Muscle layer of colon (tissue), 2 donors: ENCODE results near the gene RUNX1.
"Not testable (repeated sequence)": the region's sequence is repeated elsewhere in the genome, so short reads cannot be mapped to it uniquely, and the experiment has no call there.

Experiments
- H3K27ac ChIP-seq: one replicate; pipeline ENCODE4 v1.7.0; 2013; ENCODE audit warnings: low read depth, mild to moderate bottlenecking, low read length, moderate library complexity
- H3K27me3 ChIP-seq, 2 donors: one replicate each; pipeline ENCODE4 v1.7.0; 2013; ENCODE audit warnings: low read length in 2 of 2, mild to moderate bottlenecking in 2 of 2; ENCODE audit not compliant: insufficient read depth in 2 of 2, control insufficient read depth in 1 of 2
- H3K36me3 ChIP-seq: one replicate; pipeline ENCODE4 v1.7.0; 2013; ENCODE audit warnings: mild to moderate bottlenecking, low read length; ENCODE audit not compliant: insufficient read depth
- H3K4me1 ChIP-seq: one replicate; pipeline ENCODE4 v1.7.0; 2013; ENCODE audit warnings: mild to moderate bottlenecking, low read length; ENCODE audit not compliant: insufficient read depth
- H3K4me3 ChIP-seq, 2 donors: one replicate each; pipeline ENCODE4 v1.7.0; 2013; ENCODE audit warnings: low read length in 2 of 2, low read depth in 1 of 2, mild to moderate bottlenecking in 1 of 2, moderate library complexity in 1 of 2
- H3K9ac ChIP-seq: one replicate; pipeline ENCODE4 v1.7.0; 2013; ENCODE audit warnings: low read length
- H3K9me3 ChIP-seq: one replicate; pipeline ENCODE4 v1.7.0; 2013; ENCODE audit warnings: mild to moderate bottlenecking, low read length
- donor health status: abdominal sarcoma.
- donor health status: Adenocarcinoma of cecum.

Gene RUNX1

DNA sequence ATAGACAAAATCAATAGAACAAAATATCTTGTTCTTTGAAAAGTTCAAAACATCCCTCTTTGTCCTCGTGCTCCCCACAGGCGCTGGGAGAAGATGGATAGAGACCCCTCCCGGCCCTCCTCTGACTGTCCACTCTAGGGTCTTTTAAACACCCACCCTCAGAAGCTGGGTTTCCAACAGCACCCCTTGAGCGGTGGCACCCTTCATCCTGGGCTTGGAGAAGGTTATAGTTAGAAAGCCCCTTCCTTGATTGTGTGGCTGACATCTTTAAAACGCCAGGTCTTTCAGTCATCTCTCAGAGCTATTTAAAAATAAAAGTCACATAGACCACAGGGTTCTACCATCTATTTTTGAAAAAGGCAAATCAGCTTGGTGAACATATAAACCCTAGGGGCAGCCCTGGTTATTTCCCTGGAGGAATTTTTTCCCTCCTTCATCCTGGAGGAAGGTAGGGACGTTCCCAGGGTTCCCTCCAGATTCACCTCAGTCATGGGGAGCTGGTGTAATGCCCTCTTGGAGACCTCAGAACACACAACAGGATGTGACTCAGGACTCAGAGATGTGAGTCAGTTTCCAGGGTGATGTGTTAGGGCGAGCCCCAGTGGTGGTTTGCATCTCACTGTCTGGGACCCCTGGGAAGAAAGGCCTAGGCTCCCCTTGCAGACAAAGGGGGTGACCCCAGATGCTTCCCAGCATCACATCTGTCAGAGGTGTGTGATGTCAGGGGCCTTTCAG lies 241.8 kb downstream of the RUNX1 start:
- no peaks in the 10 kb centered on the region for H3K9me3 ChIP-seq
- H3K9ac ChIP-seq = no peak overlapping the region
- H3K36me3 ChIP-seq = no peaks in the 10 kb centered on the region
- H3K4me3 ChIP-seq = no peak overlapping the region
- H3K4me1 ChIP-seq = peaks cover 13% of the 10 kb centered on the region
- no peaks in the 10 kb centered on the region for H3K27me3 ChIP-seq
- no peak overlapping the region for H3K27ac ChIP-seq

DNA sequence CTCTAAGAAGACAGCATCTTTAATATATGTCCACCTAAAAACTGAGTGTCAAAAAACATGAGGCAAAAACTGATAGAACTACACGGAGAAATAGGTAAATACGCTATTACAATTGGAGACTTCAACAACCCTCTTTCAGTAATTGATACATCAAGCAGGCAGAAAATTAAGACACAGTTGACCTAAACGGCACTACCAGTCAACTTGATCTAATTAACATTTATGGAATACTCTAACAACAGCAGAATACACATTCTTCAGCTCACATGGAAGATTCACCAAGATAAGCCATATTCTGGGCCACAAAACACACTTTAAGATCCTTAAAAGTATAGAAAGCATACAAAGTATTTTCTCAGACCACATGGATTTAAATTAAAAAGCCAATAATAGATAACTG lies 242.7 kb downstream of the RUNX1 start:
- H3K27me3 ChIP-seq = no peaks in the 10 kb centered on the region
- peaks cover 13% of the 10 kb centered on the region for H3K4me1 ChIP-seq
- no peak overlapping the region for H3K27ac ChIP-seq
- H3K9me3 ChIP-seq = no peaks in the 10 kb centered on the region
- H3K4me3 ChIP-seq = no peak overlapping the region
- no peaks in the 10 kb centered on the region for H3K36me3 ChIP-seq
- no peak overlapping the region for H3K9ac ChIP-seq

DNA sequence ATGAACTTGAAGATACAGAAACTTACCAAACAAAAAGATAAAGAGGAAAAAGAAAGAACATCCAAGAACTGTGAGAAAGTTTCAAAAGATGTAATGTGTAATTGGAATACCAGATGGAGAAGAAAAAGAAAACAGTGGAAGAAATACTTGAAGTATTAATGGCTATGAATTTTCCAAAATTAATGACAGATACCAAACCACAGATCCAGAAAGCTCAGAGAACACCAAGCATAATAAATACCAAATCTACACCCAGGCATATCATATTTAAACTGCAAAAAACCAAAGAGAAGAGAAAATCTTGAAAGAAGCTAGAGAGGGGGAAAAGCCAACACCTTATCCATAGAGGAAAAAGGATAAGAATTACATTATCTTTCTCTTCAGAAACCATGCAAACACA lies 243.9 kb downstream of the RUNX1 start:
- Histone ChIP-seq H3K36me3 (no peaks in the 10 kb centered on the region), H3K27me3 (no peaks in the 10 kb centered on the region), H3K4me1 (peaks cover 13% of the 10 kb centered on the region), H3K27ac (no peak overlapping the region), H3K9ac (no peak overlapping the region), H3K9me3 (no peaks in the 10 kb centered on the region), H3K4me3 (no peak overlapping the region)

DNA sequence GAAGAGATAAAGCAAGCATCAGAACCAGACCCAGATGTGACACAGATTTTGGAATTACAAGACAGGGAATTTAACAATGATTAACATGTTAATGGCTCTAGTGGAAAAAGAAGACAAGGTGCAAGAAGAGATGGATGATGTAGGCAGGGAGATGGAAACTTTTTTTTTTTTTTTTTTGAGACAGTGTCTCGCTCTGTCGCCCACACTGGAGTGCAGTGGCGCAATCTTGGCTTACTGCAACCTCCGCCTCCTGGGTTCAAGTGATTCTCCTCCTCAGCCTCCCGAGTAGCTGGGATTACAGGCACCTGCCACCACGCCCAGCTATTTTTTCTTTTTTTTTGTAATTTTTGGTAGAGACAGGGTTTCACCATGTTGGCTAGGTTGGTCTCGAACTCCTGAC lies 244.5 kb downstream of the RUNX1 start:
- H3K9ac ChIP-seq, H3K36me3 ChIP-seq, H3K27ac ChIP-seq, H3K27me3 ChIP-seq, H3K9me3 ChIP-seq, H3K4me3 ChIP-seq: not testable (repeated sequence)
- H3K4me1 ChIP-seq = peaks cover 13% of the 10 kb centered on the region

DNA sequence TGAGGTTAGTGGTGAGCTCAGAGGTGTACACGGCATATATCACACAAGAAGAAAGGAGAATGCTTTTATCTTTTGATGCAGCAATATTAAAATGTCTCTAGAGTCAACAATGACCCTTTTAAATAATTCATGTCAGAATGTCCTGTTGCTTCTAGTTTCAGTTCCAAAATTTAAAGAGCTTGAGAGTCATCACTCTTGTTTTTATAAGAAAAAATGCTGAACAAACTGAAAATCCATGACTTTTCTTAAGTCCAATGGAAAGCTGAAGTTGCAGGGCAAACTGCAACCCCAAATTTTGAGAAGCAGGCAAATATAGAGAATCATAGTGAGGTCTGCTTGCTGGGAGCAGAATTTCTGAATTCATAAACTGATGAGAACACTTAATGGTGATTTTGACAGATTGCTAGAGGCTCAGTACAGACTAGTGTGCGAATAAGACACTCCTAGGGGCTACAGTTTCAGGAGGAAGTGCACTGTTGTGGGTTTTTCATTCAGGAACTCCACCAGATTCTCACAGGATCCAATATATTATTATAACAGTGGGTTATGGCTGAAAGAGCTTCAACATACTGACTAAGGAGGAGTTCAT lies 245.2 kb downstream of the RUNX1 start:
- Histone ChIP-seq H3K9me3 (no peaks in the 10 kb centered on the region), H3K4me1 (peaks cover 12% of the 10 kb centered on the region), H3K9ac (no peak overlapping the region), H3K36me3 (no peaks in the 10 kb centered on the region), H3K27ac (no peak overlapping the region), H3K27me3 (no peaks in the 10 kb centered on the region), H3K4me3 (no peak overlapping the region)

DNA sequence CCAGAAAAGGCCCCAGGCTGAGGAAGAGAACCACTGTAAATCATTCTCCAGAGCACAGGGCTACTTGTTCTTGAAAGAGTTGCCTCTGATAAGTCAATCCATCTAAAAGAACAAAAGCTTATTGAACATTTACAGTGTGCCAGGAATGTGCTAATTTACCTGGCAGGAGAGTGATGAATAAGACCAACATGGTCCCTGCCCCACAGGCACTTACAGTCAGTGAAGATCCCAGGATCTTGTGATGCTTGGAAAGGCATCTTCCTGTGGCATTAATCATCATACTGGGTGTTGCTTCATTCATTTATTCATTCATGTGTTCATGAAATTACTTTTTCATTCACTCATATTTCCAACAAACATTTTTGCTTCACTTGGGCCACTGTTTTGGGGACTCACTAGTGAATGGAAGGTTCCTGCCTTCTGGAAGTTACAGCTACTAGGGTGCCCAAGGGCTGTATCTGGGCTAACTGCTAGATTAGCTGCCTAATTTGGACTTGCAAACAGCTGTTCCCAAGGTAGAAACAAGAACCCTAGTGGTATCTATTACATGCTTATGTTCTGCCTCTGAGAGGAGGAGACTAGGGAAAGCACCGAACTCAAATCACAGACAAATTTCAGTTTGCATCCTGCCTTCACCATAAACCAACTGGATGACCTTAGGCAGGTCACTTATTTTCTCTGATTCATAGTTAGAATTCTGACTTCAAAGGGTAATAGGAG lies 246.8 kb downstream of the RUNX1 start:
- no peak overlapping the region for H3K9ac ChIP-seq
- no peaks in the 10 kb centered on the region for H3K4me1 ChIP-seq
- H3K27me3 ChIP-seq = no peaks in the 10 kb centered on the region
- no peaks in the 10 kb centered on the region for H3K9me3 ChIP-seq
- no peaks in the 10 kb centered on the region for H3K36me3 ChIP-seq
- H3K4me3 ChIP-seq = no peak overlapping the region
- H3K27ac ChIP-seq = no peak overlapping the region

DNA sequence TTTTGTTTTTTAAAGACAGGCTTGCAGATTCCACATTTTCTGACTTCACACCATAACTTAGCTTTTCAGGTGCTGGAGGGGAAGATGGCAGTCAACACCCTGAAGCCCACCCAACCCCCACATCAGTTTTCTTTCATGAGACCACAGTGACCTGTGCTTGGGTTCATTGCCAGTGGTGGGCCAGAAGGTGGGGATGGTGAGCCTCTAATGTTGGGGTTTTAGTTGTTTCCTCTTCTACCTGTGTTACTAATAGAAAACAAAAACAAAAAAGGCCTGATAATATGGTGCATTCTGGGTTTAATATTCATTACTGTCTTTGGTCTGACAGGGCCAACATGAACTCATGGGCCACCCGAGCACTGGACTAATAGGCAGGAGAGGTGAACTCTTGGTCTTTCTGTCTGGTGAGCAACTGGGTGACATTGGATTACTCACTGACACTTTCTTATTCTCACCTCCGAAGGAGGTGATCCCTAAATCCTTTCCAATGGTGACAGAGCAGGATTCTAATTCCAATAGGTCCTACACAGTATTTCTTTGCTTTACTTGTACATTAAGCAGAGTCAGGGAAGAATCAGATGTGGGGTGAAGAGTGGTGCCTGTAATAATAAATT lies 247.5 kb downstream of the RUNX1 start:
- Histone ChIP-seq H3K9me3 (no peaks in the 10 kb centered on the region), H3K27ac (no peak overlapping the region), H3K9ac (no peak overlapping the region), H3K4me3 (no peak overlapping the region), H3K36me3 (no peaks in the 10 kb centered on the region), H3K27me3 (no peaks in the 10 kb centered on the region), H3K4me1 (peaks cover 7% of the 10 kb centered on the region)

DNA sequence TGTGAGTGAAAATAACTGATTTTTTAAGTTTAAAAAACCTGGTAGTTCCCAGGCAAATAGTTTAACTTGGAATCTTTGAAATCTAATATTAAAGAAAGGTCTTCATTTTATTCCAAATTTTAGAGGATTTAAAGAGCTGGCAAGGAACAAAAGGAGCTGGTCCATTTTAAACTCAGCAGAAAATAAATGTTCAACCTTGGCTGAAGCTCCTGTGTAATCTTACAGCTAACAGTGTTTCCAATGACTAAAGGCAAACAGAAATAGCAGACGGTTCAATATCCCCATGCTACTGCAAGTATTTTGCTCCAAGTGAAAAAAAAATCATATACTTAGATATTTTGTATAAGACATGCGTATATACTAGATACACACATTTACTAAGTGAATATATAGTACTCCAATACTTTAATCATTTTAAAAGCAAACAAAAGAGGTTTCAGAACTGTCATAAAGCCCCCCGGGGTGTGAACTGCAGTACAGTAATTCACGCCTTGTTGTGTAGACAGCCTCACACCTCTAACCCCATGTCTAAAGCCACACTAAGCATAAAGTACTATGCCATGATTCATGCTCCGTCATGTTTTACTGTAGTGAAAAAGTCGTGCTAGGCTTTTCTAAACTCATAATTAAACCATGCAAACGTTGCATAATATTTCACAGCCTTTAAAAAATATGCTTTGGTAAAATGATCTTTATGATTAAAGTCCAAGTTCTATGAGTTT lies 248.1 kb downstream of the RUNX1 start:
- H3K36me3 ChIP-seq = no peaks in the 10 kb centered on the region
- H3K4me3 ChIP-seq = no peak overlapping the region
- no peaks in the 10 kb centered on the region for H3K27me3 ChIP-seq
- H3K9ac ChIP-seq = no peak overlapping the region
- no peaks in the 10 kb centered on the region for H3K9me3 ChIP-seq
- H3K27ac ChIP-seq = no peak overlapping the region
- peaks cover 14% of the 10 kb centered on the region for H3K4me1 ChIP-seq

DNA sequence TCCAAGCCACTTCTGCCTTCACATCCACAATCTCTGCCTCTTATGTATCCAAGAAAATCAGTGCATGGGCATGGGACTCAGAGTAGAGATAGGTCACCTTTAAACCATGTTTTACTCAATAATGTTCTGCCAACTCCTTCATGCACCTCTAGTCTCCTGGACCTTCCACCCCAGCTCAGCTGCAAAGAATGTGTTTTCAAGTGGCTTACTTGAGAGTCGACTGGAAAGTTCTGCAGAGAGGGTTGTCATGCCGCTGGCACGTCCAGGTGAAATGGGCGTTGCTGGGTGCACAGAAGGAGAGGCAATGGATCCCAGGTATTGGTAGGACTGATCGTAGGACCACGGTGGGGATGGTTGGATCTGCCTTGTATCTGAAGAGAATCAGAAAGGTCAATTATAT lies 250.0 kb downstream of the RUNX1 start:
- Histone ChIP-seq H3K9me3 (no peaks in the 10 kb centered on the region), H3K27me3 (no peaks in the 10 kb centered on the region), H3K36me3 (no peaks in the 10 kb centered on the region), H3K27ac (no peak overlapping the region), H3K4me3 (no peak overlapping the region), H3K4me1 (peaks cover 30% of the 10 kb centered on the region), H3K9ac (no peak overlapping the region)

DNA sequence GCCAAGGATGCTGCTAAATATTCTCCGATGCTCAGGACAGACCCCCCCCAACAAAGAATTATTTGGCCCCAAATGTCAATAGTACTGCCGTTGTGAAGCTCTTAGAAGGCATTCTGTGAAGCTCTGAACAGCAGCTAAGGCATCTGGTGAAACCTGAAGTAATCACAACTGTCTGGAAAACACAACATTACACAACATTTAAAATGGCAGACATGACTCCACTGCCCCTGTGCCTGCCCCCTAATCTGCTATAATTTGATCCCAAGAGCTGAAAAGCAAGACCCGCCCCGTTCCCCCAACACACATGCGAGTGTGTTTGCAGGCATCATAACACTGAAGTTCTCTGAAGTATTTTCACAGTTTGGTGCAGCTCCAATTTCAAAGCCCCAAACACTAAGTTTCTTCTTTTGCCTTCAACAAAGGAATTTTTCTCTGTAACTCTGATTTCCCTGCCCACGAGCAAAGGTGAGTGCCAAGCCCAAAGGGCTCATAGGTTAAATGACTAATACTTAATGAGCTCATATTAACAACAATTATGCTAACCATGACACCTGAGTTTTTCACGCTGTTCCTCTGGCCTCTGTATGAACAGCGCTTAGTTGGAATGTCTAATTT lies 251.1 kb downstream of the RUNX1 start:
- Histone ChIP-seq H3K4me3 (no peak overlapping the region), H3K4me1 (peaks cover 30% of the 10 kb centered on the region), H3K9me3 (no peaks in the 10 kb centered on the region), H3K27me3 (no peaks in the 10 kb centered on the region), H3K9ac (no peak overlapping the region), H3K36me3 (no peaks in the 10 kb centered on the region), H3K27ac (no peak overlapping the region)

DNA sequence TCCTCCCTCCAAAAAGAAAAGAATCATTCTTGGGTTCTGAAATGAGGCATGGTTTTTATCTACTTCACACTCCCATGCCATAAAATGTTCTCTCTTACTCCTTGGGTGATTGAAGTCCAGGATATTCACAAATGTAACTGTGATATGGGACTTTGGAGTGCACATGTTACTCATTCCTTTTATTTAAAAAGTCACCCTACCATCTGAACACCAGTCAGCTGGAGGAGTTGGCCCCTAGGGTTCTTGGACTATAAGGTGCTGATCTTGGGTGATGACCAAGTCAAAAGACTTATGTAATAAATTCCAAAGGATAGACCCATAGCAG lies 251.9 kb downstream of the RUNX1 start:
- Histone ChIP-seq H3K4me3 (no peak overlapping the region), H3K9ac (no peak overlapping the region), H3K36me3 (no peaks in the 10 kb centered on the region), H3K27me3 (no peaks in the 10 kb centered on the region), H3K27ac (no peak overlapping the region), H3K4me1 (peaks cover 30% of the 10 kb centered on the region), H3K9me3 (no peaks in the 10 kb centered on the region)
